Motor neuron (in vitro differentiated cells): ENCODE data around the gene THOC1. TPM values are rescaled to one million over a fixed set of nuclear protein-coding genes. Genes with fewer than 3 reads are reported as not detected.

ENCODE experiments used
- ATAC-seq, 8 experiments: fragments of 200-7000 bp; cut with Tn5 transposase; replicated peaks in 6 of 8; 2 replicates each; pipeline ENCODE4 v1.8.0; 2021; ENCODE audit warnings: mild to moderate bottlenecking in 8 of 8, moderate library complexity in 8 of 8
- H3K27ac ChIP-seq, 2 donors: fragments of 250-450 bp; sonication (Bioruptor Pico); 2 replicates each; pipeline ENCODE4 v1.9.0; 2021; ENCODE audit warnings: antibody characterized with exemption in 2 of 2, mild to moderate bottlenecking in 2 of 2, moderate library complexity in 1 of 2
- H3K4me1 ChIP-seq, 2 donors: fragments of 250-450 bp; sonication (Bioruptor Pico); replicated peaks in 1 of 2; 2 replicates each; pipeline ENCODE4 v1.6.1; 2021; ENCODE audit warnings: antibody characterized with exemption in 2 of 2, mild to moderate bottlenecking in 2 of 2, moderate library complexity in 1 of 2
- H3K4me3 ChIP-seq, 5 donors: fragments of 250-450 bp; sonication (Bioruptor Pico); 2 replicates each; pipeline ENCODE4 v1.9.0; 2021; ENCODE audit warnings: antibody characterized with exemption in 5 of 5, mild to moderate bottlenecking in 5 of 5, moderate library complexity in 4 of 5
- WGBS, 10 experiments: fragments of 450-650 bp; shearing (Covaris generic); methylation state at CpG; one replicate each; pipeline ENCODE4 v1.0.0; 2022; 5-methylcytosine and 5-hydroxymethylcytosine counted together
- in situ Hi-C, 9 experiments: fragments of 400-800 bp; cut with MboI; loops; one replicate each; pipeline ENCODE4 v1.15.0; 2021; ENCODE audit warnings: low sequenced_read_pairs in 9 of 9, low pct_unique_long_range_greater_than_20kb in 2 of 9; ENCODE audit not compliant: unreplicated experiment in 9 of 9
- total RNA-seq, 8 experiments: library from RNA; unstranded; fragments of 300-600 nt; gene quantifications; 2 replicates each; pipeline versions ENCODE4 v1.2.3 to v1.2.4, GENCODE V29; 2022

The THOC1 gene
- total RNA-seq, 8 experiments from 2014 or later: 22.3 to 159 (median 54.4) TPM

- WGBS, 10 experiments: 8 to 96% (median 77%) methylated on average over 1 to 6 of the region's 6 CpGs
- ATAC-seq: peak in 3 of 8 experiments; percentile 36 to 76 (median 45)
- in situ Hi-C loops: no loop called here
- Histone ChIP-seq H3K4me1 (peaks cover 12 to 13% of the 10 kb centered on the region in 2 donors), H3K4me3 (peak overlapping the region in 1 of 5 donors; percentile 71), H3K27ac (peak overlapping the region in 1 of 2 donors; percentile 89)
These were observed 1.7 kb upstream of the THOC1 start for GRCh38 chr18:269480-270095.

GRCh38 chr18:267380-267687 lies 513 bp downstream of the THOC1 start:
- Histone ChIP-seq H3K27ac (peak overlapping the region; percentile 85 to 89), H3K4me1 (peaks cover 12 to 13% of the 10 kb centered on the region in 2 donors), H3K4me3 (peak overlapping the region; percentile 67 to 88 (median 76))
- in situ Hi-C loops: no loop called here
- 0% methylated on average over 1 to 5 of the region's 9 CpGs; no CpG with 5 or more reads in 4 of the 10 experiments for WGBS, 10 experiments
- peak in 3 of 8 experiments; percentile 4 to 16 (median 8) for ATAC-seq

GRCh38 chr18:261398-262073 lies 6.3 kb downstream of the THOC1 start:
- 88 to 100% (median 94%) methylated on average over 2 of the region's 2 CpGs; no CpG with 5 or more reads in 2 of the 10 experiments for WGBS, 10 experiments
- no peak overlapping the region for H3K4me3 ChIP-seq
- ATAC-seq: no peak
- no peak overlapping the region for H3K27ac ChIP-seq
- in situ Hi-C loops: no loop called here
- peaks cover 1% of the 10 kb centered on the region in 2 donors for H3K4me1 ChIP-seq

- no peak overlapping the region for H3K4me3 ChIP-seq
- in situ Hi-C loops: no loop called here
- 48 to 100% (median 90%) methylated on average over 1 to 2 of the region's 2 CpGs for WGBS, 10 experiments
- H3K27ac ChIP-seq: no peak overlapping the region
- H3K4me1 ChIP-seq: no peaks in the 10 kb centered on the region
- ATAC-seq: peak in 1 of 8 experiments; percentile 30
These were observed 7.3 kb downstream of the THOC1 start for GRCh38 chr18:260547-260946.

GRCh38 chr18:255171-255570 lies 12.7 kb downstream of the THOC1 start:
- WGBS, 10 experiments: 91 to 100% (median 100%) methylated on average over 1 to 4 of the region's 4 CpGs
- no peak for ATAC-seq

GRCh38 chr18:253121-253520 lies 14.7 kb downstream of the THOC1 start:
- 0 to 100% (median 100%) methylated on average over 1 of the region's 1 CpG; no CpG with 5 or more reads in 1 of the 10 experiments for WGBS, 10 experiments
- in situ Hi-C loops: no loop called here
- peak in 3 of 8 experiments; percentile 24 to 91 (median 35) for ATAC-seq
- Histone ChIP-seq H3K4me3 (no peak overlapping the region), H3K4me1 (no peaks in the 10 kb centered on the region), H3K27ac (no peak overlapping the region)

More at GRCh38 chr18:255171-255570, 12.7 kb downstream of the THOC1 start:
- in situ Hi-C loops: no loop called here
- Histone ChIP-seq H3K4me1 (no peaks in the 10 kb centered on the region), H3K4me3 (no peak overlapping the region), H3K27ac (no peak overlapping the region)

- Histone ChIP-seq H3K4me1 (no peaks in the 10 kb centered on the region), H3K4me3 (no peak overlapping the region), H3K27ac (no peak overlapping the region)
- ATAC-seq: no peak
- in situ Hi-C loops: no loop called here
- 82 to 100% (median 100%) methylated on average over 1 to 5 of the region's 5 CpGs; no CpG with 5 or more reads in 1 of the 10 experiments for WGBS, 10 experiments
These were observed 16.3 kb downstream of the THOC1 start for GRCh38 chr18:251572-251971.

- no peak overlapping the region for H3K4me3 ChIP-seq
- no peaks in the 10 kb centered on the region for H3K4me1 ChIP-seq
- no peak for ATAC-seq
- in situ Hi-C loops: no loop called here
- no peak overlapping the region for H3K27ac ChIP-seq
- WGBS, 10 experiments: 25 to 100% (median 96%) methylated on average over 1 to 2 of the region's 2 CpGs
These were observed 17.2 kb downstream of the THOC1 start for GRCh38 chr18:250685-251084.

- 63 to 100% (median 83%) methylated on average over 1 to 3 of the region's 4 CpGs; no CpG with 5 or more reads in 2 of the 10 experiments for WGBS, 10 experiments
- ATAC-seq: no peak
- H3K4me1 ChIP-seq: no peaks in the 10 kb centered on the region
- in situ Hi-C loops: no loop called here
- H3K27ac ChIP-seq: no peak overlapping the region
- no peak overlapping the region for H3K4me3 ChIP-seq
These were observed 19.8 kb downstream of the THOC1 start for GRCh38 chr18:248053-248452.

GRCh38 chr18:245282-245847 lies 22.5 kb downstream of the THOC1 start:
- ATAC-seq: no peak
- 89 to 100% (median 100%) methylated on average over 1 to 2 of the region's 2 CpGs for WGBS, 10 experiments
- in situ Hi-C loops: no loop called here
- no peak overlapping the region for H3K4me3 ChIP-seq
- H3K27ac ChIP-seq: no peak overlapping the region
- H3K4me1 ChIP-seq: no peaks in the 10 kb centered on the region

- Histone ChIP-seq H3K4me1 (no peaks in the 10 kb centered on the region), H3K27ac (no peak overlapping the region), H3K4me3 (no peak overlapping the region)
- no peak for ATAC-seq
- in situ Hi-C loops: no loop called here
- WGBS, 10 experiments: 90 to 100% (median 100%) methylated on average over 1 of the region's 1 CpG; no CpG with 5 or more reads in 3 of the 10 experiments
These were observed 27.7 kb downstream of the THOC1 start for GRCh38 chr18:240175-240574.

GRCh38 chr18:231563-231962 lies 36.3 kb downstream of the THOC1 start:
- 43 to 100% (median 84%) methylated on average over 1 of the region's 1 CpG; no CpG with 5 or more reads in 6 of the 10 experiments for WGBS, 10 experiments
- ATAC-seq: no peak
- H3K4me3 ChIP-seq: no peak overlapping the region
- in situ Hi-C loops: no loop called here
- H3K4me1 ChIP-seq: no peaks in the 10 kb centered on the region
- H3K27ac ChIP-seq: no peak overlapping the region

GRCh38 chr18:228586-228985 lies 39.3 kb downstream of the THOC1 start:
- in situ Hi-C loops: no loop called here
- Histone ChIP-seq H3K27ac (no peak overlapping the region), H3K4me1 (no peaks in the 10 kb centered on the region), H3K4me3 (no peak overlapping the region)
- no peak for ATAC-seq
- WGBS, 10 experiments: 100% methylated on average over 1 of the region's 1 CpG; no CpG with 5 or more reads in 4 of the 10 experiments
